Stimulated activated CD8-positive, alpha-beta memory T cell treated with anti-CD3 and anti-CD28 coated beads, Interleukin-7, amount 100 ng/mL, for 4 hours (primary cell): ENCODE measurements around the gene BDP1.
A peak's percentile ranks its signal among the peaks of the same experiment; 100 is the strongest.
"Not testable (repeated sequence)": the region's sequence is repeated elsewhere in the genome, so short reads cannot be mapped to it uniquely, and the experiment has no call there.

Experiments used
- DNase-seq, 2 donors: peaks; one replicate each; pipeline ENCODE4 v3.0.0-alpha.2; 2020; ENCODE audit warnings: low read depth in 2 of 2

BDP1 gene

GRCh38 chr5:71455427-71456361, at the start of gene BDP1:
TSS of gene BDP1 (plus strand) at chr5:71455651. CDS start at chr5:71455878, 227 bp downstream.
- DNase-seq = peak; percentile 92 to 95

GRCh38 chr5:71410088-71410487, 45.4 kb upstream of the BDP1 start:
- DNase-seq = not testable (repeated sequence)

GRCh38 chr5:71415626-71416025, 39.8 kb upstream of the BDP1 start:
- not testable (repeated sequence) for DNase-seq

- not testable (repeated sequence) for DNase-seq
These were observed 37.4 kb upstream of the BDP1 start for GRCh38 chr5:71418026-71418425.

GRCh38 chr5:71421278-71421677, 34.2 kb upstream of the BDP1 start:
- DNase-seq = not testable (repeated sequence)

GRCh38 chr5:71423896-71424295, 31.6 kb upstream of the BDP1 start:
- not testable (repeated sequence) for DNase-seq

GRCh38 chr5:71426686-71427474, 28.6 kb upstream of the BDP1 start:
- not testable (repeated sequence) for DNase-seq

GRCh38 chr5:71432410-71432809, 23.0 kb upstream of the BDP1 start:
- DNase-seq = not testable (repeated sequence)

GRCh38 chr5:71434825-71435224, 20.6 kb upstream of the BDP1 start:
- DNase-seq = not testable (repeated sequence)

- DNase-seq = not testable (repeated sequence)
These were observed 13.9 kb upstream of the BDP1 start for GRCh38 chr5:71441564-71441963.

GRCh38 chr5:71443891-71444290, 11.6 kb upstream of the BDP1 start:
- not testable (repeated sequence) for DNase-seq

- not testable (repeated sequence) for DNase-seq
These were observed 10.4 kb upstream of the BDP1 start for GRCh38 chr5:71445015-71445414.

GRCh38 chr5:71445523-71446152, 9.8 kb upstream of the BDP1 start:
- not testable (repeated sequence) for DNase-seq

GRCh38 chr5:71446540-71447216, 8.8 kb upstream of the BDP1 start:
- not testable (repeated sequence) for DNase-seq

- peak; percentile 7 to 16 for DNase-seq
These were observed 8.1 kb upstream of the BDP1 start for GRCh38 chr5:71447218-71447808.

- no peak for DNase-seq
These were observed 2.6 kb upstream of the BDP1 start for GRCh38 chr5:71452876-71453275.

- no peak for DNase-seq
These were observed 538 bp upstream of the BDP1 start for GRCh38 chr5:71454913-71455312.

GRCh38 chr5:71456362-71456743, 902 bp downstream of the BDP1 start:
- no peak for DNase-seq

GRCh38 chr5:71457106-71457505, 1.7 kb downstream of the BDP1 start:
- DNase-seq = no peak

GRCh38 chr5:71460693-71461092, 5.2 kb downstream of the BDP1 start:
- no peak for DNase-seq

GRCh38 chr5:71461360-71461759, 5.9 kb downstream of the BDP1 start:
- DNase-seq = no peak
